ENCODE measurements around the gene PLCD1. TPM values are rescaled to one million over a fixed set of nuclear protein-coding genes. Genes with fewer than 3 reads are reported as not detected.
"Not testable (repeated sequence)": the region's sequence is repeated elsewhere in the genome, so short reads cannot be mapped to it uniquely, and the experiment has no call there.

The PLCD1 gene
- total RNA-seq: 8.5 TPM
- long read RNA-seq, transcript PLCD1-204 (15 exons, 2,963 nt): major isoform, 12 of 26 reads
- long read RNA-seq, partial matches to known transcripts: 7 of 26 reads
- long read RNA-seq, other reads (novel, unspliced or antisense): 3 of 26 reads

DNA sequence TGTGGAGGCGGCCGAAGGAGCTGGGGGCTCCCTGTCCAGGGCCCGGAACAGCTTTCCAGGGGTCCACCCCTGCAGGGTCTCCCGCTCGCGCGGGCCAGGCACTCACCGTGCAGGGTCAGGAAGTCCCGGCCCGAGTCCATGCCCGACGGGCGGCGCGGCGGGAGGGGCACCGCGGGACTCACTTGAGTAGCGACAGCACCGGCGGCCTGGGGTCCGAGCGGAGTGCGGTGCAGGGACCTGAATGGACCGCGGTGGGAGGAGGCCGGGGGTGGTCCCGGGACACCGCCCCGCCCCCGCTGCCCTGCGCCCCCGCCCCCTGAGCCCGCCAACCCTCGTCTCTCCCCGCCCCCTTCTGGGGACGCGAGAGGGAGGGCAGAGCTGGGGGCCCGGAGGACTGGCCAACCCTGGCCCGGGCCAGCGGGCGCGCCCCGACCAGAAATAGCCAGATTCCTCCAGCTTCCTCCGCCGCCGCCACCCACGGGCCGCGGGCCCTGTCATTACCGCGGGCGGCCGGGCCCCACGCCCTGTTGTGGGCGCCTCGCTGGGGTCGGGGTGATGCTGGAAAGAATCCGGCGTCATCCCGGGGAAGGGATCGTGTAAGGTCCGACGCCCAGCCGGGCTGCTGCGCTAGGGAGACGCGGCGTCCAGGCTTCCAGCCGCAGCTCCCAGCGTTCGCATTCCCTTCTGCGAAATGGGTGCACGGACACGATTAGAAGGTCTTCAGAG lies at the start of gene PLCD1:
TSS of gene PLCD1 (minus strand) at position 243 of the 726 bp plus-strand sequence. CDS start at position 140, 103 bp downstream.
- ATAC-seq (ENCODE audit: poor library complexity) (peak; percentile 59), DNase-seq (peak; percentile 91)
- intact Hi-C loops (cut with DNase I): no loop called here

DNA sequence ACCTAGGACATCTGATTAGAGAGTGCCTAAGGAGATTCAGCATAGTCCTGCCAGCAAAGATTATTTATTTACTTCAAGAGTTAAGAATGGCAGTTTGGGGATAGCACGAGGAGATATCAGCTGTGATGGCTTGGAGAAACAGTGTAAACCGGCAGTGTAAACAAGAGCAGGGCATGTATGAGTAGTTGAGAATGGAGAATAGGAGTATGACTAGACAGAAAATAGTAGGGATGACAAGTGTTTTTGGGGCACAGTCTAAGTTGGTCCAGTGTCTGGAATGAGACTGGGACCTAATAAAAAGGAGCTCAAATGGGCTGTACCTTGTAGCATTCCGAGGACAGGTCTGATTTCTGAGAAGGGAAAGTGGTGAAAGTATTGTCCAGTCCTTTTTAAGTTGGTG lies 47.6 kb upstream of the PLCD1 start:
- ATAC-seq (ENCODE audit: poor library complexity); DNase-seq; intact Hi-C loops (cut with DNase I): not testable (repeated sequence)

DNA sequence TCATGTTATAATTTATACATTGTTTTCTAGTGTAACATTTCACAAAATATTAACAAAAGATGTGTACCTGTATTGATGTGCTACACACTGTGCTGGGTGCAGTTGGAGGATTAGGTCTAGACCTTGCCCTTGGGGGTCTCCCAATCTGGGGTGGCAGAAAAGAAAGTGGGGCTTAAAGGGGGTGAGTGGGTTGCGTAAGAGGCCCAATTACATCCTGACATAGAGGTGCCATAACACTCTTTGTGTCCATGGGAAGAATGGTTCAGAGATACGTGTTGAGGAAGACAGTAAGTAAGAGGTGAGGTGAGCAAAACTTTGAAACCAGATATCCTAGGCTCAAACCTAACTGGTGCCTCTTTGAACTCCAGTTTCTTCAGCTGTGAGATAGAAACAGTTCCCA lies 40.6 kb upstream of the PLCD1 start:
- intact Hi-C loops (cut with DNase I): no loop called here
- ATAC-seq (ENCODE audit: poor library complexity): no peak
- DNase-seq: no peak

DNA sequence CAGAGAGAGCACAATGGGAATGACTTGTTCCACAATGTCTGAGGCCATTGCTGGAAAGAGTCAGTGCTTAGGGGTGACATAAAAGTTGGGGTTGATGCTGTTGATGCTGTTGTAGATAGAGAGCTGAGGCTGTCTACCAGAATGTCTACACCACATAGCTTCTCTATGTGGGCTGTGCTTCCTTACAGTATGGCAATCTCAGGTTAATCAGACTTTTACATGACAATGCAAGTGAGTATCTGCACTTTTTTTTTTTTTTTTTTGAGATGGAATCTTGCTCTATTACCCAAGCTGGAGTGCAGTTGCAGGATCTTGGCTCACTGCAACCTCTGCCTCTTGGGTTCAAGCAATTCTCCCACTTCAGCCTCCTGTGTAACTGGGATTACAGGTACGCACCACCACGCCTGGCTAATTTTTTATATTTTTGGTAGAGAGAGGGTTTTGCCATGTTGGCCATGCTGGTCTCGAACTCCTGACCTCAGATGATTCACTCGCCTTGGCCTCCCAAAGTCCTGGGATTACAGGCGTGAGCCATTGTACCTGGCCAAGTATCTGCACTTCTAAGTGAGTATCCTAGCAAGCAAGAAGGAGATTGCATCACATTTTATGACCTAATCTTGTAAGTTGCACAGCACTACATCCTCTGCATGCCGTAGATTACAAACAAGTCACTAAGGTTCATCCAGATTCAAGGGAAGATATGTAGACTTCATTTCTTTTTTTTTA lies 38.2 kb upstream of the PLCD1 start:
- DNase-seq: no peak
- no peak for ATAC-seq (ENCODE audit: poor library complexity)
- intact Hi-C loops (cut with DNase I): no loop called here

DNA sequence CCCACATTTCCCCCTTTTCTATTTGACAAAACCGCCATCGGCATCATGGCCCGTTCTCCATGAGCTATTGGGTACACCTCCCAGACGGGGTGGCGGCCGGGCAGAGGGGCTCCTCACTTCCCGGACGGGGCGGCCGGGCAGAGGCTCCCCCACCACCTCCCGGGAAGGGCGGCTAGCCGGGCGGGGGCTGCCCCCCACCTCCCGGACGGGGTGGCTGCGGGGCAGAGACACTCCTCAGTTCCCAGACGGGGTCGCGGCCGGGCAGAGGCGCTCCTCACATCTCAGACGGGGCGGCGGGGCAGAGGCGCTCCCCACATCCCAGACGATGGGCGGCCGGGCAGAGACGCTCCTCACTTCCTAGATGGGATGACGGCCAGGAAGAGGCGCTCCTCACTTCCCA lies 35.0 kb upstream of the PLCD1 start:
- ATAC-seq (ENCODE audit: poor library complexity); intact Hi-C loops (cut with DNase I); DNase-seq: not testable (repeated sequence)

DNA sequence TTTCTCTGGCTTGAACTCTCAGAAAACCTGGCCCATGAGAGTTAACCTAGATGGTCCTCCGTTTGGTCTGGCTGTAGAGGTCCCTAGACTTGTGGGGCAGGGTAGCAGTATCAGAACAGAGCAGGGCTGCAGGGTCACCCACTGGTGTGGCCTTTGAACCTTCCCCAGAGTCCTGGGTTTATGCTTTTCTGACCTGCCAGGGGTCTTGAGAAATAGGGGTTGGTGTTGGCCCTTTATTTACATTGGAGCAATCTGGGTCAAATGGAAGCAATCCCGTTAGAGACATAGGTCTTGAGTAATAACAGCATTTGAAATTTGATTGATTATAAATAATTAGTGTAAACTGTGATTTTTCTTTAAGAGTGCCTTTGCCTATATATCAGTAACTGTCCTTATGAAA lies 33.4 kb upstream of the PLCD1 start:
- DNase-seq (no peak), ATAC-seq (ENCODE audit: poor library complexity) (no peak)
- intact Hi-C loops (cut with DNase I): no loop called here

DNA sequence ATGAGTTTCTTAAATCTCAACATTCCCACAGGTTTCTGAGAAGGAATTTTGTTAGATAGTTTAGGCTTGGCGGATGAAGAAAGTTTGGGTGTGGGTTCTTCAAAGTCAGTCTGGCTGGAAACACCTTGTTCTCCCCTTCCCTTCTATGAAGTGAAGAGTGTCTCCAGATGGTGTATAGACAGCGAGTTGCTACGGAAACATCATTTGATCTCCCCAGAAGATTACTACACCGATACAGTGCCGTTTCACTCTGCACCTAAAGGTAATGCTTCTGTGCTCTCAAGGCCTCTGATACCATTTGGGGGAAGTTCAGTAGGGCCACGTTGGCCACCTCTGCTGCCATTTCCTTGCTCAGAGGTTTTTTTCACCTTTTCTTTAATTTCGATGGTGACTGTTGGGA lies 30.1 kb upstream of the PLCD1 start:
- intact Hi-C loops (cut with DNase I): no loop called here

DNA sequence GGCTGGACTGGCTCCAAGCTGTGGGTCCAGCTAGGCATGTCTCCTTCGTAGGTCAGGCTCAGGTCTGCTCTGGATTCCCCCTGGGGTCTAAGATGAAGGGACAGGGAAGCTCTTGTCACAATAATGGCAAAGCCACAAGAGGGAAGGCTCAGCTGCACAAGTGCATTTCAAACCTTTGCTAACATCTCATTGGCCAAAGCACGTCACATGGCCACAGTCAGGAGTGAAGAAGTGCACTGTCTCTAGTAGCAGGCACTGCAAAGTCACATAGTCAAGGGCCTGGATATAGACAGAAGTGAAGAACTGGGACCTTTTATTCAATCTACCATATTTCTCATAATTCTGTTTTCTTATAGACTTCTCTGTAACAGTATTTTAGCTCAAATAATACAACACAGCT lies 29.7 kb upstream of the PLCD1 start:
- ATAC-seq (ENCODE audit: poor library complexity) (no peak), DNase-seq (no peak)
- intact Hi-C loops (cut with DNase I): no loop called here

More for the DNA sequence above, 30.1 kb upstream of the PLCD1 start:
- DNase-seq (no peak), ATAC-seq (ENCODE audit: poor library complexity) (no peak)

DNA sequence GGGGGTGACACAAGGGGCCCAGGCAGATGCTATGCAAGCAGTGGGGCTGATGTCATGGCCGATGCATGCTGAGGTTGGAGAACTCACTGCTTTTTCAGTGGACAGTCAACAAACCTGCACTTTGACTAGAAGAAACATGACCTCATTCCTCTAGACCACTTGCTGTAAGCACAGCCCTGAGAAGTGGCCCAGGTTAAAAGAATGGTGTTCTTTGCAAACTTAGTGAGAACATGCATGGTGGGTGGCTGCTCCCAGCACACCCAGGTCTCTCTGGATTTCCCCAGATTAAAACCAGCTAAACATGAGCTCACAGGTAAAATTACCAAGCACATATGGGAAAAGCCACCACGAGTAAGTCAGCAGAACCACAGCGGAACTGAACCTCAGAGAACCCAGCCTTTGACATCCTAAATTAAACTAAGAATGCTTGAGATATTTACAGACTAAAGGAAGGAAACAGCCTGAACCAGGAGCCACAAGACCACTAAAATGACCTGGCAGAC lies 25.1 kb upstream of the PLCD1 start:
- ATAC-seq (ENCODE audit: poor library complexity) (no peak), DNase-seq (no peak)
- intact Hi-C loops (cut with DNase I): no loop called here

DNA sequence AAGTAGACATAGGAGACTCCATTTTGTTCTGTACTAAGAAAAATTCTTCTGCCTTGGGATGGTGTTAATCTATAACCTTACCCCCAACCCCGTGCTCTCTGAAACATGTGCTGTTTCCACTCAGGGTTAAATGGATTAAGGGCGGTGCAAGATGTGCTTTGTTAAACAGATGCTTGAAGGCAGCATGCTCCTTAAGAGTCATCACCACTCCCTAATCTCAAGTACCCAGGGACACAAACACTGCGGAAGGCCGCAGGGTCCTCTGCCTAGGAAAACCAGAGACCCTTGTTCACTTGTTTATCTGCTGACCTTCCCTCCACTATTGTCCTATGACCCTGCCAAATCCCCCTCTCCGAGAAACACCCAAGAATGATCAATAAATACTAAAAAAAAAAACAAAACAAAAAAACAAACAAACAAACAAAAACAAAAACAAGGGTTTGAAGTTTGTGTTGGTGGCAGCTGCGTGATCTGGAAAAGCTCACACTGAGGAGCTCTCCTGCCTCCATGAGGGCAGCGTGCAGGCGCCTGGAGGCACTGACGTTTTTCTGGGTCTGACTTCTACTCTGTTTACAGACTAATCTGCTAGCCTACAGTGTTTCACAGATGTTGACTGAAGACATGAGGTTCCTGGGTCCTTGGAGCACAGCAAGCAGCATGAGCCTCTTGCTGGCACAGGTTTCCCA lies 24.5 kb upstream of the PLCD1 start:
- intact Hi-C loops (cut with DNase I); DNase-seq; ATAC-seq (ENCODE audit: poor library complexity): not testable (repeated sequence)

DNA sequence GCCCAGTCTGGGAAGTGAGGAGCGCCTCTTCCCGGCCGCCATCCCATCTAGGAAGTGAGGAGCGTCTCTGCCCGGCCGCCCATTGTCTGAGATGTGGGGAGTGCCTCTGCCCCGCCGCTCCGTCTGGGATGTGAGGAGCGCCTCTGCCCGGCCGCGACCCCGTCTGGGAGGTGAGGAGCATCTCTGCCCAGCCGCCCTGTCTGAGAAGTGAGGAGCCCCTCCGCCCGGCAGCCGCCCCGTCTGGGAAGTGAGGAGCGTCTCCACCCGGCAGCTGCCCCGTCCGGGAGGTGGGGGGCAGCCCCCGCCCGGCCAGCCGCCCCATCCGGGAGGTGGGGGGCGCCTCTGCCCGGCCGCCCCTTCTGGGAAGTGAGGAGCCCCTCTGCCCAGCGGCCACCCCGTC lies 23.8 kb upstream of the PLCD1 start:
- intact Hi-C loops (cut with DNase I); ATAC-seq (ENCODE audit: poor library complexity); DNase-seq: not testable (repeated sequence)

DNA sequence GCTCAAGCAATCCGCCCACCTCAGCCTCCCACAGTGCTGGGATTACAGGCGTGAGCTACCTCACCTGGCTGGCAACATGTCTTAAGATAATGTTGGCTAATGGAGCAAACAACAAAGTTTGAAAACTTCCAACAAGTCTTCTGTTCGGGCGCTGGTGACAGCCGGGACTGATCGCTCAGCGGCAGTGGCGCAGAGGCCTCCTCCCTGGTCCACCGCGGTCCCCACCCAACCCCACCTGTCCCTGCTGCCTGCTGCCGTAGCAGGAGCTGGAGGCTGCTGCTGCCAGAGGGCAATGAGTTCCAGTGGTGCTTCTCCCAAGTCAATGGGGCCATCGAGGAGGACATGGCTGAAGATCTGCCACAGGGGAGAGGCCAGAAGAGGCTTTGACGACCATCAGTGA lies 21.7 kb upstream of the PLCD1 start:
- intact Hi-C loops (cut with DNase I): no loop called here
- ATAC-seq (ENCODE audit: poor library complexity) (no peak), DNase-seq (no peak)

DNA sequence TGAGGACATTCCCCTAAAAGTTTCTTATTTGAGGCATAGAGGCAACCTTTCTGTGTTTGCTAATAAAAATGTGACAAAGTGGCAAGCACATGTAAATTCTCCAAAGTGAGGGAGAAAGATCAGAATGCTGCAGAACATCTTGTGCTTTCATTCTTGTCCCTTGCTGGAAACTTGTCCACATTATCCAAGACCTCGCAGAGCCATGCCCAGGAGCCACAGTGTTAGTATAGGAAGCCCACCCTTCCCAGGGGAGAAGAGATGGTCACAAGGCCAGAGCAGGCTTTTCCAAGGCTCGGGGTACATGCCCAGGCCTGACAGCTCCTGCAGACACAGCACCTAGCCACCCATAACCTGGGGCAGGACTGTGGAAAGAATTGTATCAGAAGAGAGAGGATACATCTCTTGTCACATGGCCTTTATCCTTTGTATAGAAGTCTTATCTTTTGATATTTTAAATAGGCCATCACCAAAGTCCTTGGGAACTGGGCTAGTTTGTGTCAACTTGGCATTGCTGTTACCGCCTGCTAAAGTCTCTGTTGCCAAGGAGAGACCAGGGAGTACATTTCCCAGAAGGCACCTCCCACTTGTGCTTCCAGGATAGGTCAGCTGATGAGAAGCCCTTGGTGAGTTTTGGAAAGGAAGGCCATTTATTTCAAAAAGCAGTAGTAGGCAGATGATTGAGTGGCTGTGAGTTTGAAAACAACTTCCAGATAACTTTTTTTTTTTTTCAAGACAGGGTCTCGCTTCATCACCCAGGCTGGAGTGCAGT lies 20.1 kb upstream of the PLCD1 start:
- intact Hi-C loops (cut with DNase I): no loop called here
- DNase-seq: no peak
- ATAC-seq (ENCODE audit: poor library complexity): no peak

DNA sequence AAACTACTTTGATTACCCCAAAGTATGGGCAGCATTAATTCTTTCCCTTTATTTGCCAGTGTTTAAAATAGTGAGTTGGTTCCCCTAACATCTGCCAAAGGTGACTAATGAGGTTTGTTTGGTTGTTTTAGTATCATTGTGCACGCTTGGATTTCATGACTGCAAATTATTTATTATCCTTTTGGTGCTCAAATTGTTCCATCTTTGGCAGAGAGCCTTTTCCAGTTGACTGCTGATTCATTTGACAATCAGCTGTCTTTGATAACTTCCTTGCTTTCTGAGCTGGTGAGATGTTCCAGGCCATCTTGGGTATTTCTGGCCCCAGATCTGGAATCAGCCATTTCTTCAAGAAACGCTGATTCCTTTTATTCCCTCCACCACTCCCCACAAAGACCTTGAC lies 18.5 kb upstream of the PLCD1 start:
- intact Hi-C loops (cut with DNase I): no loop called here
- ATAC-seq (ENCODE audit: poor library complexity) (no peak), DNase-seq (no peak)

DNA sequence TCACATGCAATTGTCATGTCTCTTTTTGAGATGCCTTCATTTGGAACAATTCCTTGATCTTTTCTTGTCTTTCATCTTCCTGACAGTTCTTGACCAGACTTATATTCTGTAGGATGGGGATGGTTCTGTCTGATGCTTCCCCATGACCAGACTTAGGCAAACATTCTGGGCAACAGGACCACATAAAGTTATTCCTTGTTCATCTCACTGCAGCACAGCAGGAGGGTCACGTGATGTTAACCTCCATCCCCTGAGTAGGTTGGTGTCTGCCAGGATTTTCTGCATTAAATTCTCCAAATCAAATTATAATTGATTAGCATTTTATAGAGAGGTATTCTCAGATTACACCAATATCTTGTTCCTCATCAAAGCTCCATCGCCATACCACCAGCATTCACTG lies 17.4 kb upstream of the PLCD1 start:
- intact Hi-C loops (cut with DNase I): no loop called here
- DNase-seq: no peak
- no peak for ATAC-seq (ENCODE audit: poor library complexity)

DNA sequence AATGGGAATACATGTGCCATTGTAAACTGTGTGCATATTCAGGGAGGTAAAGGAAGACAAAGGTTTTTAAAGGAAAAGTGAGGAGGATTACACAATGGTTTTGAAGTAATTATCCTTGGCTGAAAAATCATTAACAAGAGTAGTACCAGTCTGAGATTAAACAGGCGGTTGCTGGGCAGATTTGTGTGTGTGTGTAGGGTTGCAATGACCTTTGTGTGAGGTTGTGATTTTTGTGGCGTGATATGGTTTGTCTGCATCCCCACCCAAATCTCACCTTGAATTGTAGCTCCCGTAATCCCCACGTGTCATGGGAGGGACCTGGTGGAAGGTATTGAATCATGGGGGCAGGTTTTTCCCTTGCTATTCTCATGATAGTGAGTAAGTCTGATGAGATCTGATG lies 16.6 kb upstream of the PLCD1 start:
- intact Hi-C loops (cut with DNase I): no loop called here
- no peak for DNase-seq
- ATAC-seq (ENCODE audit: poor library complexity): no peak

DNA sequence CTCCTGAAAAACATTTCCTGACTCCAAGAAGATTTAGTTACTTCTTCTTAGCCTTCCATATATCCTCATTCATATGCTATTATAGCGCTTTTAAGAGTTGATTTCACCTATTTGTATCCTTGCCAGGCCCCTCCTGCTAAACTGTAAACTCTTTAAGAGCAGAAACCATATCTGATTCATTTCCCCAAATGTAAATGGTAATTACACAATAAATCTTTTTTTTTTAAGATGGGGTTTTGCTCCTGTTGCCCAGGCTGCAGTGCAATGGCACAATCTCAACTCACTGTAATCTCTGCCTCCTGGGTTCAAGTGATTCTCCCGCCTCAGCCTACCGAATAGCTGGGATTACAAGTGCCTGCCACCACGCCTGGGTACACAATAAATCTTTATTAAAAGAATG lies 14.0 kb upstream of the PLCD1 start:
- intact Hi-C loops (cut with DNase I): no loop called here

DNA sequence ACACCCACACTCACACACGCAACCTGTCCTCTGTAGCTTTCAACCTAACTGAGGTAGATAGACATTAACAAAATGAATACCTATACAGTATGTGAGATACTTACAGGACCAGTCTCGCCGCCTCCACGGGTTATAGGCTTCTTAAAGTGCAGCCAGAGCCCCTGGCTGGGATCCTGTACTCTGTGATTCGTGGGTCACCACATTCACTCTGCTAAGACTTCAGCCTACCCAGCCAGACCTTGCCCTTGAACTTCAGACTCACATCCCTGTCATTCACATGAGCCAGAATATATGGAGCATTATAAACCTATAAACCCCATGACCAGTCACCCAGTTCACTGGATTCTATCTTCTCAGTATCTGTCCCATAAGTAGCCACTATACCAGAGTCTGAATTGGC lies 11.0 kb upstream of the PLCD1 start:
- DNase-seq (no peak), ATAC-seq (ENCODE audit: poor library complexity) (no peak)
- intact Hi-C loops (cut with DNase I): no loop called here

More for the DNA sequence above, 14.0 kb upstream of the PLCD1 start:
- ATAC-seq (ENCODE audit: poor library complexity) (no peak), DNase-seq (no peak)

DNA sequence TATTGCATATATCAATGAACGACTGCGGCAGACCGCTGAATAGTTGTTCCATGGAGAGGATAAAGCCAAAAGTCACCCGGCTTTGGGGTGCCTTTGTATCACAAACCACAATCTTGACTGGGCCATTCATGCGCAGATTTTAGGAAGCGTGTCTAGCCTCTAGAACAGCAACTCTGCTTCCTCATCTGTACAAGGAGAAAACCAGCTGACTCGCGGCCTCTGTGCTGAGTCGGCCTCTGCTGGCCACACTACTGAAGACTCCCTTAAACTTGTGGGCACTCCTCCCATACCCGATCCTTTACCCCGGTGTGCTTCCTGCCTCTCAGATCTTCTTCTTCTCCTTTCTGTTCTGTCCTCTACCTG lies 10.4 kb upstream of the PLCD1 start:
- ATAC-seq (ENCODE audit: poor library complexity) (peak; percentile 94), DNase-seq (peak; percentile 83)
- intact Hi-C loops (cut with DNase I): no loop called here
